DMS53 treated with DMSO at 0.1 percent for 48 hours (cell line): Measurements from ENCODE around the gene SLC25A20.
A peak's percentile ranks its signal among the peaks of the same experiment; 100 is the strongest.
"Not testable (repeated sequence)": the region's sequence is repeated elsewhere in the genome, so short reads cannot be mapped to it uniquely, and the experiment has no call there.

Experiments
- DNase-seq: peaks from one replicate; lab custom pipeline; 2025; ENCODE audit not compliant: unreplicated experiment; lab: John Stamatoyannopoulos, UW

SLC25A20 gene, protein sequence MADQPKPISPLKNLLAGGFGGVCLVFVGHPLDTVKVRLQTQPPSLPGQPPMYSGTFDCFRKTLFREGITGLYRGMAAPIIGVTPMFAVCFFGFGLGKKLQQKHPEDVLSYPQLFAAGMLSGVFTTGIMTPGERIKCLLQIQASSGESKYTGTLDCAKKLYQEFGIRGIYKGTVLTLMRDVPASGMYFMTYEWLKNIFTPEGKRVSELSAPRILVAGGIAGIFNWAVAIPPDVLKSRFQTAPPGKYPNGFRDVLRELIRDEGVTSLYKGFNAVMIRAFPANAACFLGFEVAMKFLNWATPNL

DNA sequence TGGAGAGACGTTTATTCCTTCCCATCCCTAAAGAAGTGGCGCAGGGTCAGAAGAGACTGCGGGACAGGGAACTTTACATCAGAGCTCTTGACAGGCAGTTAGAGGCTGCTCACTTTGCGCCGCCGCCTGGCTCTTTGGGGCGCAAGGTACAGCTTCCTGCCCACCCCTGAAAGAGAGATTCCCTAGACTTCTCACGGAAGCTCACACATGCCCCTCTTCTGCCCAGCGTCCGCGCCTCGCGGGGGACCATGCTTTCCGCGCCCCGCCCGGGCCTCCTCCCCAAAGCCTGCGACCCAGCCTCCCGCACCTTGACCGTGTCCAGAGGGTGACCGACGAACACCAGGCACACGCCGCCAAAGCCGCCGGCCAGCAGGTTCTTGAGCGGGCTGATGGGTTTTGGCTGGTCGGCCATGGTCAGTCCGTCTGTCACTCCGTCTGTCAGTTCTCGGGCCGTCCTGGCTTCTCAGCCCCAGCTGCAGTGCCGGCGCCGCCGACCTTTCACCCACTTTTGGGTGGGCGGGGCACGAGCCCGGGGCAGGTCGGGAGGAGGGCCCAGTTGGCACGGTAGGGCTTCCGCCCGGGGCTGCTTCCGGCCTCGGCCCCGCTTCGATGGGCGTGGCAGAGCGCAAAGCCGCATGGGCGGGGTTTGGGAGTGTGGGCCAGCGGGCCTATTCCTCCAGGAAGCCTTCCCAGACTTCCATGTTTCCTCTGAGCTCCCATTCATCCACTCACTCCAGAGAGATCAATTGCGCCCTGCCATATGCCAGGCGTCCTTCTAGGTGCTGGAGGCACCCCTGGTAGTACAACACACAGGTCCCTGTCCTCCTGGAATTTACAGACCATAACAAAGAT lies at the start of gene SLC25A20:
SLC25A20 (minus strand) TSS at position 500 of the 852 bp plus-strand sequence; CDS start at position 412, 88 bp downstream.
- DNase-seq: no peak

DNA sequence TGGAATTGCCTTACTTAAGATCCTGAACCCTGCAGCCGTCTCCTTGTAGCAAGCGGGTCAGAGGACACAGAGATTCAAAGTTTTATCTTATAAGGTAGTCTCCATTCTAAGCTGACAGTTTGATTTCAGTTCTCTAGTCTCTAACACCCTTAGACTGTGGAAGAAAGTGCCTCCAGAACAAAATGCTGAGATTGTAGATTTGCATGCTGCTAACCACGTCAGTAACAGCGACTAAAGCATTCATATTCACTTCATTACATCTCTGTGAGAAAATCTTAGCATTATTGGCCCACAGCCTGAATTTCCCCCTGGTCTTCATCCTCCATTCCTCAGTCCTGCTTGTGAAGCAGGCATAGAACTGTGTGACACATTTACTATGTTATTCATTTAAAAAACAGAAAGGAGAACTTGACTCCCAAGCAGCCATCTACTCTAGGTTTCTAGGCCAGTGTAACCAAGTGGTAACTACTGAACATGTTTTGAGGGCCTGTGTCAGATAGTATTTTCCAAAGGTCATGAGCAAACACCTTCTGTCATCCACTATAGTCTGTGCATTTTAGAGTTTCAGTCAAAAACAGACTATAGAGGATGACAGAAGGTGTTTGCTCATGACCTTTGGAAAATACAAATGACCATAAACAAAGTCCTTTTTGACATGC lies 47.3 kb upstream of the SLC25A20 start:
- no peak for DNase-seq

DNA sequence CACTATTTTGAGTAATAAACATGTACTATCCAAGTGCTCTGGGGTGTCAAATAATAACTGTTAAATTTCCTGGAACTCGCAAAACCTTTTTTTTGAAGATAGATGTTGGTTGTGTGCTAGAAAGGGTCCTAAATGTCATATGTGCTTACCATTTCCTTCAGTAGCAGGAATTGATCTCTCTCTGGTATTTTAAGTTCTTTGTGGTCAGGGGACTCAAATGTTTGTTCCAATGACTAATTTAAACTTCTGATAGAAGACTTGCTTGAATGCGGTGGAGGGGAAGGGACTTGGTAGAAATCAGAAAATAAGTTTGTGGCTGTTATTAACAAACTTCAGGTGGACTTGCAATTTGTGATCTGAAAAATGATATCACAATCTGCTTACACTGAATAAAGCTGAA lies 46.8 kb upstream of the SLC25A20 start:
- DNase-seq: no peak

DNA sequence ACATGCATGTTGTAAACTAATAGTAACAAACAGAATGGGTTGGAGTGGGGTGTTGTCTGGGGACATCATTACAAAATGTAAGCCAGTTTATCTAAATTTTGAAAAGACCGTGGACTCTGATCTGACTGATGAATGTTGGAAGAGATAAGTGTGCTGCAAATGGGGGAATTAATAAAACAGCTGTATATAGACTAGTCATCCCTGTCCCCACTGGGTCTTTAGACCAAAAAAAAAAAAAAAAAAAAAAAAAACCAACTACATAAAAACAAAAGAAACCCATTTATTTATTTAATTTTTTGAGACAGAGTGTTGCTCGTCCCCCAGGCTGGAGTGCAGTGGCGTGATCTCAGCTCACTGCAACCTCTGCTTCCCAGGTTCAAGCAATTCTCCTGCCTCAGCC lies 40.0 kb upstream of the SLC25A20 start:
- DNase-seq: no peak

DNA sequence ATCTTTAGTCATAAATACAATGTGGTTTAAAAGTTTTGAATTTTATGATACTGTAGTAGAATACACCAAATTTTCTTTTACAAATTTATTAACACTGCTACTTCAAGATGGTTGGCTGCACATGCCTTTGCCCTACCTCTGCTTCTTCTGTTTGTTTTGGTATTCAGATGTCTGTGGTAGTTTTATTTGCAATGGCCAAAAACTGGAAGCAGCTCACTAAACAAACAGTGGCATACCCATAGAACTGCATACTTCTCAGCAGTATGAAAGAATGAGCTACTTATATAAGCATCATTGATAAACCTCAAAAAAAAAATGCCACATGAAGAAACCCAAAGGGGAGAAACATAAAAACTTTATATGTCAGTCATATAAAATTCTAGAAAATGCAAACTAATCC lies 39.5 kb upstream of the SLC25A20 start:
- no peak for DNase-seq

DNA sequence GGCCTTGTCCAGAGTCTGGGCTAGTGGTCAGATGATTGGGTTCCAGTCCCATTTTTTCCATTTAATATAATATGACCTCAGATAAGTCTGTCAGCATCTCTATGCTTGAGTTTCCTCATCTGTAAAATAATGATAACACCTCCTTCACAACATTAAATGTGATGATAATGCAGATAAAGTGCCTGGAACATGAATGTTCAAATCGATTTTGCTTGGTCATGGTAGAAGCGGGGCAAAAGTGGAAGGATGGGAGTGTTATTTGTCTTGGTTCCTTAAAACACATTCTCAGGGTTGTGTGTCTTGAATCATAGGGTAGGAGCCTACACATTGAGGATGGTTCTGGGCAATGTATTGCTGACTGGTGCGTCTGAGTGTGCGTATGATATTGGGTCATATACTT lies 36.8 kb upstream of the SLC25A20 start:
- no peak for DNase-seq

DNA sequence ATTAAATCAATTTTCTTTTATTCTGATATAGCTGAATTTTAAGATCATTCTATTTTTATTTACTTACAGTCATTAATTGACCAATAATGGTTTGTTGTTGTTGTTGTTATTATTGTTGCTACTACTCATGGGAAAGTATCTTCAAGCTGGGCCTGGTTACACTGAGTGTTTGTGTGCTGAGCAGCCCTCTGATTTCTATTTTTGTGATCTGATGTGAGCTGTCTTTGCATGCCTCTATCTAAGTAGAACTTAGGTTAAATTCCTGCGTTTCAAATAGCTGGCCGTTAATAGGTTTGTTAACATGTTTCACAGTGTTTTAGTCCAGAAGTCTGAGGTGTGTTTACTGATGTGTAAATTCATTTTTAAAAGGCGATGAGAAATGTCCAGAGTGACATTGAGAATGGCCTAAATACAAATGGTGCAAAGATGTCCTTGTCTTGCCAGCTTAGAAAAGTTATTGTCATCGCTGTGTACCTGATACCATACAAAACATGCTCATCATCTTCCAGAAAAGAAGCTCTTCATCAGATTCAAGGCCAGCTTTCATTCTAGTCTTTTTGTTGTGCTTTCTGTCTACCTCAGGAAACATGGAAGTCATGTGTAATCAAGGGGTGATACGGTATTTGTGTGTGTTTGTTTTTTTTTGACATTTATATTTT lies 35.8 kb upstream of the SLC25A20 start:
- no peak for DNase-seq

DNA sequence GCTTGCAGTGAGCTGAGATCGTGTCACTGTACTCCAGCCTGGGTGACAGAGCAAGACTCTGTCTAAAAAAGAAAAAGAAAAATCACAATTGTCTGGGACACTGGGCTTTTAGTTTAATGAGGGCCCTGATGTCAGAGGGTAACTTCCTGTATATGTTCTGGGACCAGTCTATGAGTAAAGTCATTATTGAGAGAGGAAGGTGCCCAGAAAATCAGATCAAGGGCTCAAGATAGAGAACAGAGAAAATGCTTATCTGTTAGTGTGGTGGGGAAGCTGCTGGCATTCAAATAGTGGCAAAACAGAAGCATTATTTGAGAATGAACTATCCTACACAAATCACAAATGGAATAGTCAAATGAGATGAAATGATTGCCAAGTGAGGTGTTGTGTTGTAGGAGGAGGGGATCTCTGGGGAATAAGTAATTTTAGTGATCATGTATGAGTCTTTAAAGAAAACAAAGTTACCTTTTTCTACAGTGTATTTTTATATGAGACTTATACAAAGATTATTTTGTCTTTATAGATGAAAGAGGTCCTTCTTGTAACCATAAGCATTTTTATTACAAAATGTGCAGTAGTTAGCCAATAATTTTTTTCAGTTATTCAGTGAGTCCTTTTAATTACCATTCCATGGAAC lies 33.4 kb upstream of the SLC25A20 start:
- no peak for DNase-seq

DNA sequence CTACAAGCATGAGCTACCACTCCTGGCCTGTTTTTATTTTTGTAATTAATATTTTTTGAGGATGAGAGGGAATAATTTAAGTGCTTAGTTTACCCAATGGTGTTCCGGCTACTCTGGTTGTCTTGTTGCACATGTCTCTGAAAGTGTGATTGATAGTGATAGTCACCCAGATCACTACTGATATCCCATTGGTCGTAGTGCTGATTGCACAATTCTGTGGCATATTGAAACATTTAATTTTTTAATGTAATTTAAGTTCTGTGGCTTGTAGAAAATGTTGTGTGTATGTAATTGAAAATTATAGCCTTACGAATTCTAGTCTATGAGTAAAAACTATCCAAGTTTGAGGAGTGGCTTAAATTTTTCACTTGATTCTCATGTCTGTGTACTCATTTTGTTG lies 31.9 kb upstream of the SLC25A20 start:
- no peak for DNase-seq

DNA sequence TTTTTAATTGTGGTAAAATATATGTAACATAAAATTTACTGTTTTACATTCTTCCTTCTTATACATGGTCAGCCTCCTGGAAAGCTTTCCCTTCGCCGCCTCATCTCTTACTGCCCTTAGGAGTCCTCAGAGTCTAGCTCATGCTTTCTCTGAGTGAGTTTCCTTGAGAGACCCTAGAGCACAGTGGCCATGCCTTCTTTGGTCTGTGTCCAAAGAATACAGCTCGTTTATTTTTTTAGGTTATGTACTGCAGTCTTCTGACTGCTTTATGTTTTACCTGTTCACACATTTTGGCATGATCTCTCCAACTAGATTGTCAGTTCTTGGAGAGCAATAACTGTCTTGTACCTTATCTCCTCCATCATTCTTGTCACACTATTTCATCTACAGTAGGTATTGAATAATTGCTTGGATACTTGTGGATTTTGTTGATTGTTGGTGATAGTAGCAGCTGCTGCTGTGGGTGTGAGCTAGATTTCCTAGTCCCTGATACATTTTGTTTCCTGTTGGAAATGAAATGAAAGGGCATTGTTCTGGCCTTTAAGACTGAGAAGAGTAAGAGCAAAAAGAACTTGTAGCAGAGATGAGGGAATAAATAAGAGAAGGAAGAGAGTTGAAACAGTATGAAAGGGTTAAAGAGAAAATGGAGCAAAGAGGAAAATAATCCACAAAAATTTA lies 30.8 kb upstream of the SLC25A20 start:
- DNase-seq: no peak

DNA sequence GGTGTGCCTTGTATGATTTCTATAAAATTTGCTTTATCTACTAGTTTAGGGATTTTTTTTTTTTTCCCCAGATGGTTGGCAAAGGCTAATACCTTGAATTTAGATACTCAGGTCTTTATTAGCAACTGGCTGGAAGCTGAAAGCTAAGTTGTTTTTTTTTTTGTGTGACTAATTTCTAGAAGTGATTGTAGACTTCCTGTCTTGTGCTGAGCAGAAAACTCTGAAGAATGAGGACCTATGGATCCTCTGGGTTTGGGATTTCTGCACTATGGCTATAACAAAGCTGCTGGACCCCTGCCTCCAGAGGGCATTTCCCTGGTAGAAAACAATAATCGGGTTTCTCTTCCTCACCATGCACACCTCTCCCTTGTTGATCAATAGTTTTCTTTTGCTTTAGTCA lies 30.0 kb upstream of the SLC25A20 start:
- DNase-seq: no peak

DNA sequence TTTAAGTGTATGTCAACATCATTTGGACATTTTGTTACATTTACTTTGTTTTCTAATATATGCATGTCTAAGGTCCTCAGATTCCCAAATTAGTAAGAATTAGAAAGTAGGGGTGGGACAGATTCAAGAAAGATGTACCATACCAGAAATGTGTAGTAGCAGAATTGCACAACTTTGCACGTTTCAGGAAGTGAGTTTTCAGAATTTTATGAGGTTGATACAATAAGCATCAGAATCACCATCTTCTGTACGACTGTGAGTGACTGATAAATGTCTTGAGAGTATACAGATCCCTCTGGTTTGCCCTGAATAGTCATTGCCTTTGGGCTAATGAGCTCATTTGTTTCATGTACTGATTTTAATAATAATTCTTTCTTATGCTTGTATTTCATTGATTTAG lies 29.2 kb upstream of the SLC25A20 start:
- no peak for DNase-seq

DNA sequence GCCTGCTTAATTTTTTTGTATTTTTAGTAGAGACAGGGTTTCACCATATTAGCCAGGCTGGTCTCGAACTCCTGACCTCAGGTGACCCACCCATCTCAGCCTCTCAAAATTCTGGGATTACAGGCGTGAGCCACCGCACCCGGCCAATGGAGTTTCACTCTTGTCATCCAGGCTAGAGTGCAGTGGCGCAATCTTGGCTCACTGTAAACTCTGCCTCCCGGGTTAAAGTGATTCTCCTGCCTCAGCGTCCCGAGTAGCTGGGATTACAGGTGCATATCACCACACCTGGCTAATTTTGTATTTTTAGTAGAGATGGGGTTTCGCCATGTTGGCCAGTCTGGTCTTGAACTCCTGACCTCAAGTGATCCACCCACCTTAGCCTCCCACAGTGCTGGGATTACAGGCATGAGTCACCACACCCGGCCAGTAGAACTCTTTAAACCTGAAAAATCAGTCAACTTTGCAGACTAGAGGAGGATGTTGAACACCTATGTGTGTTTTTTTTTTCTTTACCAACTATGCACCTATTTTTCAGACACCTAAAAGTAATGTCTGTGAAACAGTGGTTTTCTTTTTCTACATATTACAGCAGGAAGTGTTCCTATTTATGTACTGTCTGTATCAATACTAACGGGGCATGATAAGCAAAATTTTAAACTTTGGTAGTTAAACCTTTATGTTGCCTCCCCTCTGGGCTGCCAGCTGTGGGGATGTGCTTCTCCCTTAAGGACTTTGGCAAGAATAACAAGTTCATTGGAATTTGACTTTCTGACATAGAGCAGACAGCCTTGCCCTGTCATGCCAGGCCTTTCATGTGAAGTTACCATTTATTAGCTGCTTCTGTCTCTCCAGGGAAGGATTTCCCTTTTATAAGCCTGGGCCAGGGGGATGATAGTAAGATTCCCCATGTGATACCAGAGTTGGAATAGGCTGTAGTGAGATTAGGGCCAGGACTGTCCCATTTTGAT lies 28.0 kb upstream of the SLC25A20 start:
- no peak for DNase-seq

DNA sequence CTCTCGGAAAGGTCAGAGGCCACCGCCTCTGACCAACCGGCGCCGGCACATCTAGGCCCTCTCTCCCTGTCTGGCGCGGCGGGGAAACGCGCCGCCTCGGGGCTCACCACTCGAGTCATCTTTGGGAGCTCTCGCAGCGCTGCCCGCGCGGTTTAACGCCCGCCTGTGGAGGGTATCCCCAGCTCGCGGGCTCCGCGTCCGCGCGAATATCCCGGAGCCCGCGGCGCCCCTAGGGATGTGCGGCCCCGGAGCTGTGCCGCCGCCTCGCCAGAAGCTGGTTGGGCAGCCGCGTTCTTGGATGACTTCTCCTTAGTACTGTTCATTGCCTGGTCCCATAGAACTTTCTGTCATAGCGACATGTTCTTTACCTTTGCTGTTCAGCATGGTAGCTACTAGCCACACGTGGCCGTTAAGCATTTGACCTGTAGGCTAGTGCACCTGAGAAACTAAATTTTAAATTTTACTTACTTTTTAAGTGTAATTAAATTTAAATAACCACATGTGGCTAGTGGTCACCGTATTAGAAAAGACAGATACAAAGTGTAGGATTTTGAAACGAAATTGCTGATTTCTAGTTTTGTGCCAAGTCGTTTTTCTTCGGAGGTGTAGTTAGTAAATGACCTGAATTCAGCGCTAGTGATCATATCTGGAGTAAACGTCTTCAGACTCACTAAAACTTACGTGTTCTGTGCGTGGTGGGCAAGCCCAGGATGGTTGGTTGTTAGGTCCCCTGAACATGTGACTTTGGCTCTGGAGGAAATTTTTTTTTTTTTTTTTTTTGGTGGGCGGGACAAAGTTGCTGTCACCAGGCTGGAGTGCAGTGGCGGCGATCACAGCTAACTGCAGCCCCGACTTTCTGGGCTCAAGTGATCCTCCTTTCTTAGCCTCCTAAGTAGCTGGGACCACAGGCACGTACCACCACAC lies 20.8 kb upstream of the SLC25A20 start:
- DNase-seq: no peak

DNA sequence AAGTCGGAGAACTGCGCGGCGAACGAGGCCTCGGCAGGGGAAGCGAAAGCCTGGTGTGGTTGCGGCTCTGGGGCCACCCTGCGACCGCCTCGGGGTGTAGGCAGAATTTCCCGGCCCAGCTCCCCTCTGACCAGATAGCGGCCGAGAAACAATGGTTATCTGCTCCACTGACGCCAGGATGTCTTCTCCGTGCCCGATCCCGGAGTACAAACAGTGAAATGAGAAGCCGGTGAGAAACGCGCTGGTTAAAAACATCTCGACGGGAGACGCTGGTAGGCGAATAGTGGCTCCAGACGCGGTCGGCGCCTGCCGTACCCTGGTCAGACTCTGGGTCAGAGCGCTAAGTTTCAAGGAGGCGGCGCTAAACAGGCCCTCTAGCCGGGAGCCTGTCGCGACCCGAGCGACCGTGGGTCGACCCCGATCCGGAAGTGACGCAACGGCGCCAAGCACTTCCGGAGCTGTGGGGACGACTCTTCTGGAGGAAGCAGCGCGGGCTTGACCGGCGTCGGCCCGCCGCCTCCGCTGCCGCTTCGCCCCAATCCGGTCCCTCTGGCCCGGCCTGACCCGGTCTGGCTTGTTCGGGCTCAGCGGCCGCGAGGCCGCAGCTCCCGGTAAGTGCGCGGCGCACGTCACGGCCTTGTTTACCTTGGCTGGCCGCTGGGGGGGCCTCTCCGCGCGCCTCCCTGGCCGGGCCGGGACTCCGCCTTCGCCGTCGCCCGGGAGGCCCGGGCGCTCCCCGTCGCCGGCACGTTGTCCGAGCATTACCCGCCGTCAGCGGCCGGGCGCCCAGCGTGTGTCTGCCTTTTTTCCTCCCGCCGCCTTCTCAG lies 19.9 kb upstream of the SLC25A20 start, which contains the start of gene ARIH2:
ARIH2 (plus strand) TSS at position 455 of the 827 bp plus-strand sequence. CDS start 8,717 bp downstream, outside the sequence.
- DNase-seq: peak; percentile 30

DNA sequence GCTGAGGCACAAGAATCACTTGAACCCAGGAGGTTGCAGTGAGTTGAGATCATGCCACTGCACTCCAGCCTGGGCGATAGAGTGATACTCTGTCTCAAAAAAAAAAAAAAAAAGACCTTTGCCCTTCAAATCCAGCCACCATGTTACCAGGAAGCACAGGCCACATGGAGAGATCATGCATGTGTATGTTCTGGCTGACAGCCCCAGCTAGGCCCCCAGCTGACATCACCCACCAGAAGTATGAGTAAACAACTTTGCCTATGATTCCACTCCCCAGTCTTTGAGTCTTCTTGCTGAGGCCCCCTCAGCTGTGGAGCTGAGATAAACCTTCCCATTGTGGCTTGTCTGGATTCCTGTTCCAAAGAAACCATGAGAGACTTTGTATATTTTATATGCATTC lies 16.6 kb upstream of the SLC25A20 start:
- no peak for DNase-seq

DNA sequence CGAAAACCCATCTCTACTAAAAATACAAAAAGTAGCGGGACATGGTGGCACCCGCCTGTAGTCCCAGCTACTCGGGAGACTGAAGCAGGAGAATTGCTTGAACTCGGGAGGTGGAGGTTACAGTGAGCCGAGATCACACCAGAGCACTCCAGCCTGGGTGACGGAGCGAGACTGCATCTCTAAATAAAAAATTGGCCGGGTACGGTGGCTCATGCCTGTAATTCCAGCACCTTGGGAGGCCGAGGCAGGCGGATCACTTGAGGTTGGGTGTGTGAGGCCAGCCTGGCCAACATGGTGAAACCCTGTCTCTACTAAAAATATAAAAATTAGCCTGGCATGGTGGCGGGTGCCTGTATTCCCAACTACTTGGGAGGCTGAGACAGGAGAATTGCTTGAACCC lies 8.3 kb upstream of the SLC25A20 start:
- not testable (repeated sequence) for DNase-seq
